Mononuclear cell (primary cell): ENCODE results near the gene ASB1. TPM values are rescaled to one million over a fixed set of nuclear protein-coding genes. Genes with fewer than 3 reads are reported as not detected.

Source experiments
- H3K27me3 ChIP-seq: 2 replicates; pipeline ENCODE4 v1.6.0; 2011; ENCODE audit warnings: low read length, control low read depth; ENCODE audit not compliant: insufficient read depth
- H3K4me1 ChIP-seq: 2 replicates; pipeline ENCODE4 v1.5.1; 2011; ENCODE audit warnings: mild to moderate bottlenecking, low read length, control low read depth; ENCODE audit not compliant: insufficient read depth
- H3K4me3 ChIP-seq: 2 replicates; pipeline ENCODE4 v1.5.1; 2011; ENCODE audit warnings: mild to moderate bottlenecking, low read length, moderate library complexity
- H3K9me3 ChIP-seq: 2 replicates; pipeline ENCODE4 v1.5.1; 2011; ENCODE audit warnings: low read depth, mild to moderate bottlenecking, control low read depth, low read length
- total RNA-seq: library from RNA; depleted of rRNA; stranded (reverse); fragments of >200 nt; gene quantifications from one replicate; pipeline ENCODE4 v1.2.3, GENCODE V29; 2012

ASB1 gene
- 10.5 TPM for total RNA-seq

GRCh38 chr2:238426568-238427434 lies at the start of gene ASB1:
TSS of gene ASB1 (plus strand) at chr2:238426927. CDS start at chr2:238427071, 144 bp downstream.
- Histone ChIP-seq H3K27me3 (no peaks in the 10 kb centered on the region), H3K4me3 (peak within 1 kb of the TSS; percentile 82), H3K4me1 (peaks cover 27% of the 10 kb centered on the region), H3K9me3 (no peaks in the 10 kb centered on the region)

GRCh38 chr2:238378230-238379095 lies 48.3 kb upstream of the ASB1 start:
- peaks cover 63% of the 10 kb centered on the region for H3K4me1 ChIP-seq

GRCh38 chr2:238379096-238379810 lies 47.5 kb upstream of the ASB1 start:
- peaks cover 71% of the 10 kb centered on the region for H3K4me1 ChIP-seq
- H3K27me3 ChIP-seq: no peaks in the 10 kb centered on the region
- H3K9me3 ChIP-seq: no peaks in the 10 kb centered on the region
- no peak overlapping the region for H3K4me3 ChIP-seq

More at GRCh38 chr2:238378230-238379095, 48.3 kb upstream of the ASB1 start:
- H3K9me3 ChIP-seq: no peaks in the 10 kb centered on the region
- H3K4me3 ChIP-seq: no peak overlapping the region
- H3K27me3 ChIP-seq: no peaks in the 10 kb centered on the region

GRCh38 chr2:238380336-238380735 lies 46.4 kb upstream of the ASB1 start:
- peaks cover 78% of the 10 kb centered on the region for H3K4me1 ChIP-seq
- no peaks in the 10 kb centered on the region for H3K27me3 ChIP-seq
- H3K4me3 ChIP-seq: no peak overlapping the region
- H3K9me3 ChIP-seq: no peaks in the 10 kb centered on the region

- Histone ChIP-seq H3K9me3 (no peaks in the 10 kb centered on the region), H3K4me3 (no peak overlapping the region), H3K4me1 (peaks cover 82% of the 10 kb centered on the region), H3K27me3 (no peaks in the 10 kb centered on the region)
Observed at GRCh38 chr2:238380785-238381184, 45.9 kb upstream of the ASB1 start.

GRCh38 chr2:238381341-238382115 lies 45.2 kb upstream of the ASB1 start:
- Histone ChIP-seq H3K4me3 (no peak overlapping the region), H3K9me3 (no peaks in the 10 kb centered on the region), H3K4me1 (peaks cover 85% of the 10 kb centered on the region), H3K27me3 (no peaks in the 10 kb centered on the region)

- H3K27me3 ChIP-seq: no peaks in the 10 kb centered on the region
- H3K4me1 ChIP-seq: peaks cover 85% of the 10 kb centered on the region
- no peaks in the 10 kb centered on the region for H3K9me3 ChIP-seq
- no peak overlapping the region for H3K4me3 ChIP-seq
Observed at GRCh38 chr2:238382381-238382781, 44.3 kb upstream of the ASB1 start.

GRCh38 chr2:238383135-238383534 lies 43.6 kb upstream of the ASB1 start:
- Histone ChIP-seq H3K4me1 (peaks cover 92% of the 10 kb centered on the region), H3K27me3 (no peaks in the 10 kb centered on the region), H3K4me3 (no peak overlapping the region), H3K9me3 (no peaks in the 10 kb centered on the region)

- Histone ChIP-seq H3K27me3 (no peaks in the 10 kb centered on the region), H3K4me1 (peaks cover 94% of the 10 kb centered on the region), H3K4me3 (no peak overlapping the region), H3K9me3 (no peaks in the 10 kb centered on the region)
Observed at GRCh38 chr2:238383743-238384380, 42.9 kb upstream of the ASB1 start.

- Histone ChIP-seq H3K27me3 (no peaks in the 10 kb centered on the region), H3K4me3 (no peak overlapping the region), H3K4me1 (peaks cover 72% of the 10 kb centered on the region), H3K9me3 (no peaks in the 10 kb centered on the region)
Observed at GRCh38 chr2:238387332-238387731, 39.4 kb upstream of the ASB1 start.

- Histone ChIP-seq H3K9me3 (no peaks in the 10 kb centered on the region), H3K4me1 (peaks cover 57% of the 10 kb centered on the region), H3K27me3 (no peaks in the 10 kb centered on the region), H3K4me3 (no peak overlapping the region)
Observed at GRCh38 chr2:238388794-238389193, 37.9 kb upstream of the ASB1 start.

- peaks cover 47% of the 10 kb centered on the region for H3K4me1 ChIP-seq
- no peak overlapping the region for H3K4me3 ChIP-seq
- H3K27me3 ChIP-seq: no peaks in the 10 kb centered on the region
- no peaks in the 10 kb centered on the region for H3K9me3 ChIP-seq
Observed at GRCh38 chr2:238389988-238390589, 36.6 kb upstream of the ASB1 start.

- Histone ChIP-seq H3K27me3 (no peaks in the 10 kb centered on the region), H3K4me1 (peaks cover 37% of the 10 kb centered on the region)
Observed at GRCh38 chr2:238391042-238391689, 35.6 kb upstream of the ASB1 start.

More at GRCh38 chr2:238391042-238391689, 35.6 kb upstream of the ASB1 start:
- Histone ChIP-seq H3K4me3 (no peak overlapping the region), H3K9me3 (no peaks in the 10 kb centered on the region)
